GM12891 (cell line): ENCODE measurements around the gene SCN4A.
"Not testable (repeated sequence)": the region's sequence is repeated elsewhere in the genome, so short reads cannot be mapped to it uniquely, and the experiment has no call there.

Source experiments
- POLR2A ChIP-seq: IDR thresholded peaks from 2 replicates; pipeline ENCODE4 v1.6.1; 2011; ENCODE audit warnings: low read depth, low read length, control low read depth
- POLR2AphosphoS5 ChIP-seq: IDR thresholded peaks from 2 replicates; pipeline ENCODE4 v1.6.1; 2011; ENCODE audit warnings: low read depth, low read length, control low read depth
- POU2F2 ChIP-seq: IDR thresholded peaks from 2 replicates; pipeline ENCODE4 v1.6.1; 2011; ENCODE audit warnings: low read depth, mild to moderate bottlenecking, control low read depth, low read length, moderate library complexity
- SPI1 ChIP-seq: IDR thresholded peaks from 2 replicates; pipeline ENCODE4 v1.6.1; 2011; ENCODE audit warnings: low read depth, low read length, control low read depth
- TAF1 ChIP-seq: IDR thresholded peaks from 2 replicates; pipeline ENCODE4 v1.6.1; 2011; ENCODE audit warnings: low read depth, low read length, control low read depth

- TF ChIP-seq POU2F2, POLR2AphosphoS5, POLR2A, TAF1, SPI1: not testable (repeated sequence)
Observed at GRCh38 chr17:63903787-63904201, 68.9 kb downstream of the SCN4A start.
